BLaER1 (cell line): ENCODE measurements around the gene MYO1G.
"Not testable (repeated sequence)": the region's sequence is repeated elsewhere in the genome, so short reads cannot be mapped to it uniquely, and the experiment has no call there.

ENCODE experiments used
- H3K27ac ChIP-seq: shearing (Covaris generic); formaldehyde crosslinking; 2 replicates; pipeline ENCODE4 v1.8.1; 2022
- H3K27me3 ChIP-seq: shearing (Covaris generic); formaldehyde crosslinking; 2 replicates; pipeline ENCODE4 v1.8.1; 2022
- H3K36me3 ChIP-seq: shearing (Covaris generic); formaldehyde crosslinking; 2 replicates; pipeline ENCODE4 v1.8.1; 2022
- H3K4me1 ChIP-seq: shearing (Covaris generic); formaldehyde crosslinking; 2 replicates; pipeline ENCODE4 v1.8.1; 2022
- H3K4me2 ChIP-seq: shearing (Covaris generic); formaldehyde crosslinking; 2 replicates; pipeline ENCODE4 v1.8.1; 2022
- H3K4me3 ChIP-seq: shearing (Covaris generic); formaldehyde crosslinking; 2 replicates; pipeline ENCODE4 v1.8.1; 2022
- H3K9ac ChIP-seq: shearing (Covaris generic); formaldehyde crosslinking; 2 replicates; pipeline ENCODE4 v1.8.1; 2022
- H3K9me3 ChIP-seq: shearing (Covaris generic); formaldehyde crosslinking; 2 replicates; pipeline ENCODE4 v1.8.1; 2022
- H4K20me1 ChIP-seq: shearing (Covaris generic); formaldehyde crosslinking; 2 replicates; pipeline ENCODE4 v1.8.1; 2022
- Cebpa-rat ChIP-seq: shearing (Covaris generic); IDR thresholded peaks from 2 replicates; pipeline ENCODE4 v1.8.1; 2022

The MYO1G gene

GRCh38 chr7:44978511-44979366 is at the start of gene MYO1G:
Gene MYO1G (minus strand): TSS chr7:44979015. CDS start chr7:44978961, 54 bp downstream.
- peaks cover 62% of the 10 kb centered on the region for H3K36me3 ChIP-seq
- peak within 1 kb of the TSS; percentile 78 for H3K9ac ChIP-seq
- peak within 1 kb of the TSS; percentile 98 for H3K4me2 ChIP-seq
- H4K20me1 ChIP-seq = peaks cover 27% of the 10 kb centered on the region
- TF ChIP-seq Cebpa-rat = no peak
- no peaks in the 10 kb centered on the region for H3K27me3 ChIP-seq
- no peaks in the 10 kb centered on the region for H3K9me3 ChIP-seq
- H3K27ac ChIP-seq = peak within 1 kb of the TSS; percentile 88
- H3K4me3 ChIP-seq = peak within 1 kb of the TSS; percentile 68
- peaks cover 99% of the 10 kb centered on the region for H3K4me1 ChIP-seq

- peak overlapping the region; percentile 86 for H3K9ac ChIP-seq
- peak overlapping the region; percentile 88 for H3K4me2 ChIP-seq
- peaks cover 36% of the 10 kb centered on the region for H4K20me1 ChIP-seq
- H3K9me3 ChIP-seq = peaks cover 13% of the 10 kb centered on the region
- peak; percentile 40; the same call in 1 of the 2 replicates for TF ChIP-seq Cebpa-rat
- H3K4me1 ChIP-seq = peaks cover 71% of the 10 kb centered on the region
- peaks cover 41% of the 10 kb centered on the region for H3K36me3 ChIP-seq
- no peaks in the 10 kb centered on the region for H3K27me3 ChIP-seq
- H3K27ac ChIP-seq = peak overlapping the region; percentile 93
- H3K4me3 ChIP-seq = peak overlapping the region; percentile 70
Observed at GRCh38 chr7:45028138-45028919, 49.5 kb upstream of the MYO1G start.

GRCh38 chr7:45027774-45028114 is 48.9 kb upstream of the MYO1G start:
- TF ChIP-seq Cebpa-rat = no peak
- peaks cover 36% of the 10 kb centered on the region for H3K36me3 ChIP-seq
- H3K27me3 ChIP-seq = no peaks in the 10 kb centered on the region
- peaks cover 65% of the 10 kb centered on the region for H3K4me1 ChIP-seq
- peak overlapping the region; percentile 86 for H3K9ac ChIP-seq
- H3K4me2 ChIP-seq = peak overlapping the region; percentile 88
- H3K27ac ChIP-seq = peak overlapping the region; percentile 93
- peaks cover 31% of the 10 kb centered on the region for H4K20me1 ChIP-seq
- H3K9me3 ChIP-seq = peaks cover 13% of the 10 kb centered on the region
- peak overlapping the region; percentile 70 for H3K4me3 ChIP-seq

GRCh38 chr7:45026984-45027773 is 48.4 kb upstream of the MYO1G start:
- peak overlapping the region; percentile 70 for H3K4me3 ChIP-seq
- H3K4me2 ChIP-seq = peak overlapping the region; percentile 88
- peaks cover 25% of the 10 kb centered on the region for H4K20me1 ChIP-seq
- H3K9ac ChIP-seq = peak overlapping the region; percentile 86
- TF ChIP-seq Cebpa-rat = no peak
- peaks cover 30% of the 10 kb centered on the region for H3K36me3 ChIP-seq
- peaks cover 13% of the 10 kb centered on the region for H3K9me3 ChIP-seq
- H3K4me1 ChIP-seq = peaks cover 64% of the 10 kb centered on the region
- H3K27me3 ChIP-seq = no peaks in the 10 kb centered on the region
- peak overlapping the region; percentile 93 for H3K27ac ChIP-seq

GRCh38 chr7:45026013-45026412 is 47.2 kb upstream of the MYO1G start:
- Histone ChIP-seq H3K9ac (peak overlapping the region; percentile 22), H3K9me3 (peaks cover 13% of the 10 kb centered on the region), H3K4me2 (peak overlapping the region; percentile 88), H3K36me3 (peaks cover 19% of the 10 kb centered on the region), H3K4me1 (peaks cover 70% of the 10 kb centered on the region), H4K20me1 (peaks cover 24% of the 10 kb centered on the region; the same call in 1 of the 2 replicates), H3K27me3 (no peaks in the 10 kb centered on the region), H3K4me3 (no peak overlapping the region; the same call in 1 of the 2 replicates), H3K27ac (peak overlapping the region; percentile 93)
- TF ChIP-seq Cebpa-rat = no peak

GRCh38 chr7:45025473-45025872 is 46.7 kb upstream of the MYO1G start:
- Histone ChIP-seq H4K20me1 (peaks cover 27% of the 10 kb centered on the region; the same call in 1 of the 2 replicates), H3K4me1 (peaks cover 75% of the 10 kb centered on the region), H3K9me3 (peaks cover 13% of the 10 kb centered on the region), H3K9ac (peak overlapping the region; percentile 22; the same call in 1 of the 2 replicates), H3K4me2 (peak overlapping the region; percentile 88), H3K27ac (peak overlapping the region; percentile 93), H3K36me3 (peaks cover 15% of the 10 kb centered on the region)
- H3K27me3 ChIP-seq, H3K4me3 ChIP-seq: not testable (repeated sequence)

- Histone ChIP-seq H3K36me3 (peaks cover 7% of the 10 kb centered on the region; the same call in 1 of the 2 replicates), H3K27me3 (no peaks in the 10 kb centered on the region), H4K20me1 (0 out of 2 replicates have a peak, but pooled peaks cover 25% of the 10 kb centered on the region), H3K27ac (no peak overlapping the region), H3K4me3 (no peak overlapping the region), H3K9me3 (peaks cover 13% of the 10 kb centered on the region), H3K4me1 (peaks cover 73% of the 10 kb centered on the region), H3K9ac (no peak overlapping the region), H3K4me2 (no peak overlapping the region)
- no peak for TF ChIP-seq Cebpa-rat
Observed at GRCh38 chr7:45024126-45024744, 45.4 kb upstream of the MYO1G start.

- Histone ChIP-seq H3K9ac (no peak overlapping the region), H4K20me1 (0 out of 2 replicates have a peak, but pooled peaks cover 20% of the 10 kb centered on the region), H3K9me3 (peaks cover 21% of the 10 kb centered on the region), H3K4me3 (no peak overlapping the region), H3K27ac (peak overlapping the region; percentile 55), H3K27me3 (no peaks in the 10 kb centered on the region), H3K36me3 (peaks cover 32% of the 10 kb centered on the region), H3K4me1 (peaks cover 53% of the 10 kb centered on the region), H3K4me2 (peak overlapping the region; percentile 60)
- no peak for TF ChIP-seq Cebpa-rat
Observed at GRCh38 chr7:45021604-45022296, 42.9 kb upstream of the MYO1G start.
